A549 (cell line): Measurements from ENCODE around the gene IL18RAP. TPM values are rescaled to one million over a fixed set of nuclear protein-coding genes. Genes with fewer than 3 reads are reported as not detected.

ENCODE experiments used
- ATAC-seq, 2 experiments: fragments of 200-7000 bp in 1 of 2; fragments of >200 bp in 1 of 2; cut with Nextera tagmentation in 1 of 2; cut with Tn5 transposase in 1 of 2; 3 replicates each; pipeline versions ENCODE4 v1.8.0 to v1.9.1; 2018 to 2020; ENCODE audit warnings: mild to moderate bottlenecking in 1 of 2, moderate library complexity in 1 of 2
- CTCF ChIA-PET: fragments of 300-600 bp; sonication (Branson Sonifier 250); formaldehyde crosslinking; extraction: SDS; loops from one replicate; lab custom pipeline; 2021; ENCODE audit warnings: antibody characterized with exemption, inconsistent platforms; lab: Yijun Ruan, JAX
- POLR2A ChIA-PET: fragments of 350-600 bp; formaldehyde crosslinking; extraction: SDS; loops from one replicate; lab custom pipeline; 2021; ENCODE audit warnings: antibody characterized with exemption, inconsistent platforms; lab: Yijun Ruan, JAX
- DNase-seq, 2 experiments: peaks; one replicate each; pipeline versions ENCODE4 v3.0.0 to v3.0.0-alpha.2; 2011 to 2016; ENCODE audit warnings: low read depth in 1 of 2, low spot score in 1 of 2
- FAIRE-seq: peaks from 2 replicates; lab custom pipeline; 2011; peaks lifted over from hg19 to GRCh38; lab: Jason Lieb, UNC
- H3K27ac ChIP-seq, 2 experiments: fragments of >200 bp; sonication (Bioruptor Twin); formaldehyde crosslinking; 3 replicates each; pipeline ENCODE4 v1.5.1; 2016 to 2017
- H3K4me1 ChIP-seq: fragments of >200 bp; sonication (Bioruptor Twin); formaldehyde crosslinking; 3 replicates; pipeline ENCODE4 v1.6.1; 2016
- H3K4me2 ChIP-seq: fragments of >200 bp; sonication (Bioruptor Twin); formaldehyde crosslinking; 3 replicates; pipeline ENCODE4 v1.6.1; 2016
- H3K4me3 ChIP-seq: fragments of >200 bp; sonication (Bioruptor Twin); formaldehyde crosslinking; 3 replicates; pipeline ENCODE4 v1.5.1; 2016
- H3K9me3 ChIP-seq: fragments of >200 bp; sonication (Bioruptor Twin); formaldehyde crosslinking; 3 replicates; pipeline ENCODE4 v1.6.1; 2016
- EHMT2 ChIP-seq: fragments of 200-600 bp; sonication (generic); IDR thresholded peaks from 2 replicates; pipeline ENCODE4 v1.6.1; 2016; ENCODE audit warnings: antibody characterized with exemption, low read depth, mild to moderate bottlenecking, moderate library complexity
- ELK1 ChIP-seq: fragments of 150-350 bp; IDR thresholded peaks from 2 replicates; pipeline ENCODE4 v1.6.1; 2014; ENCODE audit warnings: low read depth, mild to moderate bottlenecking, low read length
- EP300 ChIP-seq, 2 experiments: fragments of >200 bp; sonication (Bioruptor Twin); formaldehyde crosslinking; IDR thresholded peaks; 2 replicates in 1 of 2; 3 replicates in 1 of 2; pipeline ENCODE4 v1.6.1; 2016 to 2017
- HOXB13 ChIP-seq: fragments of 250-450 bp; sonication (Bioruptor Pico); IDR thresholded peaks from 2 replicates; pipeline ENCODE4 v1.5.0; 2020; ENCODE audit warnings: low read depth, mild to moderate bottlenecking, moderate library complexity
- KDM1A ChIP-seq: fragments of 200-600 bp; sonication (generic); IDR thresholded peaks from 2 replicates; pipeline ENCODE4 v1.6.1; 2016; ENCODE audit warnings: low read depth, mild to moderate bottlenecking
- KDM5A ChIP-seq: fragments of 200-600 bp; sonication (generic); IDR thresholded peaks from 2 replicates; pipeline ENCODE4 v1.6.1; 2016; ENCODE audit warnings: antibody characterized with exemption, mild to moderate bottlenecking
- MAFK ChIP-seq: fragments of 450-650 bp; IDR thresholded peaks from 2 replicates; pipeline ENCODE4 v1.6.1; 2014; ENCODE audit not compliant: partially characterized antibody
- MYC ChIP-seq: IDR thresholded peaks from 2 replicates; pipeline ENCODE4 v1.6.1; 2012; ENCODE audit warnings: mild to moderate bottlenecking, inconsistent platforms, low read length, improper control_type of control experiment, borderline replicate concordance
- NPAS2 ChIP-seq: fragments of 250-450 bp; sonication (Bioruptor Pico); IDR thresholded peaks from 2 replicates; pipeline ENCODE4 v1.8.0; 2022; ENCODE audit warnings: mild to moderate bottlenecking, moderate library complexity, borderline replicate concordance
- PBX3 ChIP-seq: IDR thresholded peaks from 2 replicates; pipeline ENCODE4 v1.6.1; 2012
- PHF8 ChIP-seq: fragments of 200-600 bp; sonication (generic); IDR thresholded peaks from 2 replicates; pipeline ENCODE4 v1.6.1; 2016; ENCODE audit warnings: low read depth, mild to moderate bottlenecking, antibody characterized with exemption, moderate library complexity, borderline replicate concordance
- POLR2A ChIP-seq: IDR thresholded peaks from 2 replicates; pipeline ENCODE4 v1.6.1; 2012; ENCODE audit warnings: mild to moderate bottlenecking, low read length
- RARB ChIP-seq: fragments of 250-450 bp; sonication (Bioruptor Pico); IDR thresholded peaks from 2 replicates; pipeline ENCODE4 v1.8.0; 2021; ENCODE audit warnings: mild to moderate bottlenecking, moderate library complexity
- REST ChIP-seq: fragments of 200-600 bp; sonication (generic); IDR thresholded peaks from 2 replicates; pipeline ENCODE4 v1.6.1; 2016; ENCODE audit warnings: antibody characterized with exemption, mild to moderate bottlenecking, moderate library complexity
- SMC3 ChIP-seq: fragments of >200 bp; sonication (Bioruptor Twin); formaldehyde crosslinking; IDR thresholded peaks from 3 replicates; pipeline ENCODE4 v1.6.1; 2018; ENCODE audit warnings: inconsistent platforms
- ZSCAN20 ChIP-seq: fragments of 250-450 bp; sonication (Bioruptor Pico); IDR thresholded peaks from 2 replicates; pipeline ENCODE4 v1.8.0; 2022; ENCODE audit warnings: mild to moderate bottlenecking, moderate library complexity
- WGBS: methylation state at CpG from one replicate; pipeline ENCODE4 v1.1.6; 2017; ENCODE audit errors: missing lambda C conversion rate; 5-methylcytosine and 5-hydroxymethylcytosine counted together
- polyA plus RNA-seq, 4 experiments: library from polyadenylated mRNA; depleted of rRNA in 3 of 4; stranded (reverse); fragments of >200 nt; fragmentation: RNase III in 1 of 4; extraction: RNeasy Plus Mini Kit Qiagen cat#74134 plus additional on column Dnase treatment in 1 of 4; gene quantifications; 2 replicates in 3 of 4; 3 replicates in 1 of 4; pipeline ENCODE4 v1.2.3, GENCODE V29; 2011 to 2017
- TF ChIP-seq, protein P1 (sequence below): fragments of 250-450 bp; sonication (Bioruptor Pico); IDR thresholded peaks from 2 replicates; pipeline ENCODE4 v1.5.0; 2021; ENCODE audit warnings: mild to moderate bottlenecking, moderate library complexity, borderline replicate concordance

The IL18RAP gene
- polyA plus RNA-seq, 2 of the 4 experiments (the other 2 are of a cell fraction), result 0.04 TPM; not detected in 1

DNA sequence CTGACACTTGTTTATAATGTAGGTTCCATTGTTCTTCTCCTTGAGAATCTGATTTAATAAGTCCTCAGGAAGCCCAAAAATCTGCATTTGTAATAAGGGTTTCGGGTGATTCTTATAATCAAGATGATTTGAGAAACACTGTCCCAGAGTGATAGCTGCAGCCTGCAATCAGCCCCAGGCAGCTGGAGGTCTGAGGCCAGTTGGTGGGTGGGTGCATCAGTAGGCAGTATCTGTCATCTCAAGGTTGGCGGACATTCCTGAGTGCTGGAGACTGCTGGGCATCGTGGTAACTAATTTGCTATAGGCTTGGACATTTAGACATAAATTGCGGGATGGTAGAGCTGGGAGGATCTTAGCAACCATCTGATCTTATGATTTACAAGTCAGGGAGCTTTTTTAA is 2.7 kb upstream of the IL18RAP start:
- ChIA-PET CTCF (interaction anchor here (1.6 kb wide), 1 partner anchor 10 kb away, joined by 3 read pairs; no protein-coding TSS in a partner anchor), POLR2A (no interaction called here)
- WGBS, result 6% methylated on average over 4 of the region's 4 CpGs
- no peak for ATAC-seq
- Histone ChIP-seq H3K9me3 (no peaks in the 10 kb centered on the region), H3K27ac (no peak overlapping the region), H3K4me2 (no peak overlapping the region), H3K4me1 (no peaks in the 10 kb centered on the region), H3K4me3 (no peak overlapping the region)
- TF ChIP-seq SMC3 (no peak), EP300 (IDR thresholded peaks at IDR 0.05) (no peak), KDM5A (no peak), ZSCAN20 (CRISPR knock-in tag) (no peak), KDM1A (no peak), MAFK (no peak), NPAS2 (CRISPR knock-in tag) (no peak), PHF8 (no peak)
- DNase-seq, result no peak
- FAIRE-seq, result no peak

DNA sequence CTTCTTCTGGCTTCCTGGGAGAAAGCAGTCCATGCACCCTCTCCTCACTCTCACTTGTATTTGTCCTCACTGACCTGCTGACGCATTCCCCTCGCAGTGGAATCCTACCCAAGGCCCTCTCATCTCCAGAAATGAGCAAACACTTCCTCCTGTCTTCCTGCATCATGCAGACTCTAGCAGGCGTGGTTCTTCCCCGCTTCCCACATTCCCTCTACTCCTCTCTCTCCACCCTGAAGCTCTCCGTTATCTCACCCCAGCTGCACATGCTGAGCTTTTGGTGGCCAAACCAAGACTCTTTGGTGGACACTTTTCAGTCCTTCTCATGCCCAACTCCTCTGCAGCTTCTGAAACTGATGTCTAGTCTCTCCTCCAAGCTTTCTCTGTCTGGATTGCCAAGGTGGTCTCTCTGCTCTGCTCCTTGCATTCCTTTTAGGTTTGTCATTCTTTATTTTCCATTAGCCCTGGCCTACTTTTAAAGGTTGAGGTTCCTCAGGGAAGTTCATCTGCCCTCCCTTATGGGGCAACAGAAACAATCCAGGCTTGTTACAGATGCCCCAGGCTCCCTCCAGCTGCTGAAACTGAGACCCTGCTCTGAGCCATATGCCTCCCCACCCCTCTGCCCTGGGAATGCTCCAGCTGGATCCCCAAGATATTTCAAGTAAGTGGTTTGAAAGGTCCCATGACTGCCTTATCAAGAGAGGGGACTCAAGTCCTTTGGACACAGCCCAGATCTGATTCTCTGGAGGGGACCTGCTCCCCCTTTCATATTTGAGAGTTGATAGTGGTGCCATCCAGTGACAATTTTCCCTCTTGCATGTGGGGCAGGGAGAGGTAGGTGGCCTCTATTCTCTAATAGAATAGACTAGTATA is 835 bp upstream of the IL18RAP start:
- ATAC-seq (peak in 1 of 2 experiments; percentile 51; a peak in 3 of 6 replicates), FAIRE-seq (no peak), DNase-seq (no peak)
- ChIA-PET CTCF (no interaction called here), POLR2A (no interaction called here)
- TF ChIP-seq POLR2A, result no peak
- TF ChIP-seq MYC, result no peak
- TF ChIP-seq ZSCAN20 (CRISPR knock-in tag), result no peak
- no peak for TF ChIP-seq RARB (CRISPR knock-in tag)
- TF ChIP-seq KDM5A, result no peak
- no peak for TF ChIP-seq REST
- TF ChIP-seq PBX3, result no peak
- no peak for TF ChIP-seq PHF8
- no peak for TF ChIP-seq EHMT2
- TF ChIP-seq, protein P1, sequence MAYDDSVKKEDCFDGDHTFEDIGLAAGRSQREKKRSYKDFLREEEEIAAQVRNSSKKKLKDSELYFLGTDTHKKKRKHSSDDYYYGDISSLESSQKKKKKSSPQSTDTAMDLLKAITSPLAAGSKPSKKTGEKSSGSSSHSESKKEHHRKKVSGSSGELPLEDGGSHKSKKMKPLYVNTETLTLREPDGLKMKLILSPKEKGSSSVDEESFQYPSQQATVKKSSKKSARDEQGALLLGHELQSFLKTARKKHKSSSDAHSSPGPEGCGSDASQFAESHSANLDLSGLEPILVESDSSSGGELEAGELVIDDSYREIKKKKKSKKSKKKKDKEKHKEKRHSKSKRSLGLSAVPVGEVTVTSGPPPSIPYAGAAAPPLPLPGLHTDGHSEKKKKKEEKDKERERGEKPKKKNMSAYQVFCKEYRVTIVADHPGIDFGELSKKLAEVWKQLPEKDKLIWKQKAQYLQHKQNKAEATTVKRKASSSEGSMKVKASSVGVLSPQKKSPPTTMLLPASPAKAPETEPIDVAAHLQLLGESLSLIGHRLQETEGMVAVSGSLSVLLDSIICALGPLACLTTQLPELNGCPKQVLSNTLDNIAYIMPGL (CRISPR knock-in tag), result no peak
- TF ChIP-seq HOXB13, result no peak
- TF ChIP-seq ELK1, result no peak
- Histone ChIP-seq H3K27ac (no peak overlapping the region), H3K4me1 (no peaks in the 10 kb centered on the region), H3K9me3 (no peaks in the 10 kb centered on the region), H3K4me2 (no peak overlapping the region), H3K4me3 (no peak overlapping the region)
- 32% methylated on average over 5 of the region's 5 CpGs for WGBS
